ENCODE measurements around the gene PARVB. TPM values are rescaled to one million over a fixed set of nuclear protein-coding genes. Genes with fewer than 3 reads are reported as not detected.

The PARVB gene
- total RNA-seq, 1 donor = 19.0 TPM

- TF ChIP-seq, protein P1, sequence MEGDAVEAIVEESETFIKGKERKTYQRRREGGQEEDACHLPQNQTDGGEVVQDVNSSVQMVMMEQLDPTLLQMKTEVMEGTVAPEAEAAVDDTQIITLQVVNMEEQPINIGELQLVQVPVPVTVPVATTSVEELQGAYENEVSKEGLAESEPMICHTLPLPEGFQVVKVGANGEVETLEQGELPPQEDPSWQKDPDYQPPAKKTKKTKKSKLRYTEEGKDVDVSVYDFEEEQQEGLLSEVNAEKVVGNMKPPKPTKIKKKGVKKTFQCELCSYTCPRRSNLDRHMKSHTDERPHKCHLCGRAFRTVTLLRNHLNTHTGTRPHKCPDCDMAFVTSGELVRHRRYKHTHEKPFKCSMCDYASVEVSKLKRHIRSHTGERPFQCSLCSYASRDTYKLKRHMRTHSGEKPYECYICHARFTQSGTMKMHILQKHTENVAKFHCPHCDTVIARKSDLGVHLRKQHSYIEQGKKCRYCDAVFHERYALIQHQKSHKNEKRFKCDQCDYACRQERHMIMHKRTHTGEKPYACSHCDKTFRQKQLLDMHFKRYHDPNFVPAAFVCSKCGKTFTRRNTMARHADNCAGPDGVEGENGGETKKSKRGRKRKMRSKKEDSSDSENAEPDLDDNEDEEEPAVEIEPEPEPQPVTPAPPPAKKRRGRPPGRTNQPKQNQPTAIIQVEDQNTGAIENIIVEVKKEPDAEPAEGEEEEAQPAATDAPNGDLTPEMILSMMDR (IDR thresholded peaks at IDR 0.05; ENCODE audit: insufficient read depth, low read depth, low read length) = no peak
- DNase-seq (ENCODE audit: low read depth) = no peak
- H3K4me3 ChIP-seq (ENCODE audit: low read depth, low read length) = no peak within 1 kb of the TSS
Observed at GRCh38 chr22:44180706-44181032, 156.6 kb downstream of the PARVB start, which contains the start of gene PARVG. Gene PARVG, plus strand, starts transcription at chr22:44180925. Its CDS starts 2,405 bp downstream, at chr22:44183330.

DNA sequence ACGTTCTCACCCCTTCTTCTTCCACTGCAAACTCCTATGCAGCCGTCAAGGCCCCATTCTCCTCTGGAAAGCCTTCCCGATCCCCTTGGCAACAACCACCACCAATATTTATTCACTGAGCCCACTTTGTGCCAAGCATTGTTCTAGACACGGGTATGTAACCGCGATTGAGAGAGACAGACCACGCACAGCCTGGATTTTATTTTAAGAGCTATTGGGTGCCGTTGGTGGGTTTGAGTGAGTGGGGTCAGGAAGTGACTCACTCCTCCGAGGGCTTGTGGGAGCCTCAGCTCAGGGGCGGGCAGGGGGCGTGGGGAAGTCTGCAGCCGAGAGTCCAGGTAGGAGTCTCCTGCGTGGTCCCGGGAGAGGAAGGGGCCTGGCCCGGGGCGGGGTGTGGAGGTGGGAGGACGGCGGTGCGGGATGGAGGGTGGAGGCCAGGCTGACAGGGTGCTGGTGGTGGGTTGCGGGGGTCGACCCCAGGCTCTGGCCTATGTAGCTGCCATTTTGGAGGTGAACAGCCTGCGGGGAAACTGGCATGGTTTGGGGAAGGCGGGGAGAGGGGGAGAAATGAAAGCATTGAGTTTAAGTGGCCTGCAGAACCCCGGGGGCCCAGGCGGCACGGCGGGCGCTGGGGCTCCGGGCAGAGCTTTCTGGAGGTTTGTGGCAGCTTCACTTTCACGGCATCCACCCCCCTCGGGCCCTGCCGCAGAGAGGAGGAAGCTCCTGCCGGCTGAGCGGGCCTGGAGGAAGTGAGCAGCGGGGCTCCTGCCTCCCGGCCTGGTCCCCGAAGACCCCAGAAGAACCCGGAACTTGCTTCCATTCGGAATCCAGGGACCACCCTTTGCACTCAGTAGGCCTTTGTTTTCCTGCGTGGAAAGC, 157.2 kb downstream of the PARVB start:
- no peak for DNase-seq (ENCODE audit: low read depth)
- no peak overlapping the region for H3K4me3 ChIP-seq (ENCODE audit: low read depth, low read length)
- TF ChIP-seq, protein P1 (IDR thresholded peaks at IDR 0.05; ENCODE audit: insufficient read depth, low read depth, low read length) = no peak

- no peak for DNase-seq (ENCODE audit: low read depth)
- H3K4me3 ChIP-seq (ENCODE audit: low read depth, low read length) = no peak overlapping the region
- TF ChIP-seq, protein P1 (IDR thresholded peaks at IDR 0.05; ENCODE audit: insufficient read depth, low read depth, low read length) = no peak
Observed at GRCh38 chr22:44181912-44182587, 157.9 kb downstream of the PARVB start.

DNA sequence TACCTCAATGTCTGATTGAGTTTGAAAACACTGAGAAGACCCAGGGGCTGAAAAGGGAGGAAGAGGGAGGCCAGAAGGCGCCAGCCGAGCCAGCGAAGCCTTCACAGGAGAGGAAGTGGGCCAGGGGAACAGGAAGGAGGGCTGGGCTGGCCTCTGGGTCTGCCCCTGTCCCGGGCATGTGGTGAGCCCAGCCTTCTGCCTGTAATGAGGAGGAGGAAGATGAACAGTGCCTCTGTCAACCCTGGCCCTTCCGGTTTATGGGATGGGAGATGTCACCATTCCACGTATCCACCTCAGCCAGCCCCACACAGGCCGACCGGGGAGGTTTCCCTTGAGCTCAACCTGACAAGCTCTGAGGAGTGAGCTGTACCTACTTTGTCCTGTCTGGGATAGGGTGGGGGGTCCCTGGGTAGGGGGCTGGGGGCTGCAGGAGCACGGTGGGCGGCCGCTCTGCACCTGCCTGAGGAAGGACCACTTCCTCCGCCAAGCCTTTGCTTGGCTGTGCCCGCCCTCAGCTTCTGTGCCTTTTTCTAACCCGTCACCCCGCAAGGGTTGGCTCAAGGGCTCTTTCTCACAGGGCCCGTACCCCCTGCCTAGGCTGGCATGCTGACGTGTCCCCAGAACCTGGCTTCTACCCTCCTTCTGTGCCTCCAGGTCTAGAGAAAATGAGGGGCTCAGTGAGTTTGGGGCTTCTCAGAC, 158.6 kb downstream of the PARVB start:
- DNase-seq (ENCODE audit: low read depth) = no peak
- H3K4me3 ChIP-seq (ENCODE audit: low read depth, low read length) = no peak overlapping the region
- TF ChIP-seq, protein P1 (IDR thresholded peaks at IDR 0.05; ENCODE audit: insufficient read depth, low read depth, low read length) = no peak

DNA sequence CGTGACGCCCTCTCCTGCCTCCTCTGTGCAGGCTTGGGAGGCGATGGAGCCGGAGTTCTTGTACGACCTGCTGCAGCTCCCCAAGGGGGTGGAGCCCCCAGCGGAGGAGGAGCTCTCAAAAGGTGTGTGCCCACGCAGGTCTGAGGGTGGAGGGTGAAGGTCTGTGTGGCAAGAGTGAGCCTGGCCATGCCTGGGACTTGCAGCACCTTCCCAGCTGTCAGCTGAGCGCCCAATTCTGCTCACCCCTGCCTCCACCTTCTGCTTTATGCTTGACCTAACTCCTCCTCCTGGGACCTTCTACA, 159.1 kb downstream of the PARVB start:
- H3K4me3 ChIP-seq (ENCODE audit: low read depth, low read length) = no peak overlapping the region
- no peak for DNase-seq (ENCODE audit: low read depth)
- TF ChIP-seq, protein P1 (IDR thresholded peaks at IDR 0.05; ENCODE audit: insufficient read depth, low read depth, low read length) = no peak

DNA sequence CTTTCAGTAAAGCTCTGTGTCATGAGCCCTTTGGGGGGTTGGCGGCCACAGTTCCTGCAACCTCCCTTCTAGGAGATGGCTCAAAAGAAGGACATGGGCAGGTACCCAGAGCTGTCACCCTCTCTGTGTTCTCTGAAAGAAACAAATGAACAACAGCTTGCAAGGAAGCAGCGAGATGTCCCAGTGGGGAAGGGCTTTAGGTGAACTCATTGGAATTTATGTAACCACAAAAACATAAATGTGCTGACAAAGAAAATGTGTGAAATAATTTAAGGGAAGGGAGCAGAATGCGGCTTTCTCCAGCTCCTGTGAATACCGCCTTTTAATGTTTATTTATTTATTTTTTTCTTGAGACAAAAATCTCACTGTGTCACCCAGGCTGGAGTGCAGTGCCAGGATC, 159.9 kb downstream of the PARVB start:
- no peak for DNase-seq (ENCODE audit: low read depth)
- no peak overlapping the region for H3K4me3 ChIP-seq (ENCODE audit: low read depth, low read length)
- TF ChIP-seq, protein P1 (IDR thresholded peaks at IDR 0.05; ENCODE audit: insufficient read depth, low read depth, low read length) = no peak
